DLD1 (cell line): ENCODE results near the gene APBA2.
"Not testable (repeated sequence)": the region's sequence is repeated elsewhere in the genome, so short reads cannot be mapped to it uniquely, and the experiment has no call there.

Source experiments
- in situ Hi-C: cut with HindIII; loops from 2 replicates; pipeline ENCODE4 v1.10.0; 2017; ENCODE audit warnings: low sequenced_read_pairs

Gene APBA2

DNA sequence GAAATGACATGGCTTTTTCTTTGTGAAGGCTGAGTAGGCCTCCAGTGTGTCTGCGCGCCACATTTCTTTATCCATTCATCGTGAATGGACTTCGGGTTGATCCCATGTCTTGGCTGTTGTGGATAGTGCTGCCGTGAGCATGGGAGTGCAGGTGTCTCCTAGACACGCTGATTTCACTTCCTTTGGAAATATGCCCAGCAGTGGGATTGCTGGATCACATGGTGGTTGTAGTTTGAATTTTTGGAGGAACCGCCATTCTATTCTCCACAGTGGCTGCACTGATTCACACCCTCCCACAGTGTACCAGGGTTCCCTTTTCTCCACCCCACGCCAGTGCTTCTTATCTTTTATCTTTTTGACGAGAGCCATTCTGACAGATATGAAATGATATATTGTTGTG, 212.2 kb downstream of the APBA2 start:
- in situ Hi-C loops, result no loop called here

GRCh38 chr15:29098652-29099051, 212.9 kb downstream of the APBA2 start:
- in situ Hi-C loops, result no loop called here

DNA sequence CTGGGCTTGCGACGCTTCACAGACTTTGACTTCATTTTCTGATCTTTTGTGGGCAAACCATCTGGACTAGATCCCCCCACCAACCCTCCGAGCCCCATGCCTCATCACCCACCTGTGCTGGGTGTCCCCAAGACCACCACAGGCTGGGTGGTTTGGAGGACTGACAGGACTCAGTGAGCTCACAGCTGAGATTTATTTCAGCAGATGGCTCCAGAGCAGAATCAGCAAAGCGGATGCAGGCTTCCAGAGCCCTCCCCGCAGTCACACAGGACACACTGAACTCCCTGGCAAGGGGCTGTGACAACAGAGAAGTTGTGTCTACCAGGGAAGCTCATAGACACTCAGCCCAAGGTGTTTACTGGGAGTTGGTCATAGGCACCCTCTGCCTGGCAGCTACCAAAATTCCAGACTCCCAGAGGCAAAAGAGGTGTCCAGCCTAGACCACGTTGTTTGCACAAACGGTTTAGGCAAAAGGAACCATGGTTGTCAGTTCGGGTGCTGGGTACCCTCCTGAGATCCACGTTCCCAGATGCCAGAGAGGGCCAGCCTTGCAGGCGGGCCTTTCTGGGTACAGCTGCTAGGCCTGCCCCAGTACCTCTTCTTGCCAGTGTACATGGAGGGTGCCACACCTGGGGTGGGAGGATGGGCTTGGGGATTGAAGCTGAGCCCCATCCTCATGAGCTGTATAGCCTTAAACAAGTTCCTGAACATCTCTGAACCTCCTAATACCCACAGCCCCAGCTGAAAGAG, 213.5 kb downstream of the APBA2 start:
- in situ Hi-C loops, result no loop called here

DNA sequence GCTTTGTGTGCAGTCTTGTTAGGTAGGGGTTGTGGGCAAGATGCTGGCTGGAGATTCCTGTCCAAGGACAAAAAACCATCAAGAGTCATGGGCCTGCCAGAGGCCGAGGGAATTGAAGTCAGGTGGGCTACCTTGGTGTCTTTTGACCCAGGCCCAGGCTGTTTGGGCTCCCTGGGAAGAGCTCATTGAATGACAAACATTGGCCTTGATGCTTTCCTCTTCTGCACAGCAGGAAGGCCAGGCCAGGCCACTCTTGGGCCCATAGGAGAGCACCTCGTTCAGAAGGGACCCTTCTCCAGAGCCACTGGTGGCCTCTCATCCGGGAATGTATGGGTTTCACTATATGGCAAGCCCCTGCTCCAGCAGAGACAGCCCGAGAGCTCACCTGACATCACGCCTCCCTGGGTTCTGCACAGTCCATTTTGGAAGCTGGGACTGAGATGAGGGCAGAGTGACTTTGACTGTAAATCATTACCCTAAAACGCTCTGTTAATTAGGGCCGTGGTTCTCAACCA, 214.8 kb downstream of the APBA2 start:
- in situ Hi-C loops, result no loop called here

GRCh38 chr15:29101491-29101890, 215.7 kb downstream of the APBA2 start:
- in situ Hi-C loops, result no loop called here

DNA sequence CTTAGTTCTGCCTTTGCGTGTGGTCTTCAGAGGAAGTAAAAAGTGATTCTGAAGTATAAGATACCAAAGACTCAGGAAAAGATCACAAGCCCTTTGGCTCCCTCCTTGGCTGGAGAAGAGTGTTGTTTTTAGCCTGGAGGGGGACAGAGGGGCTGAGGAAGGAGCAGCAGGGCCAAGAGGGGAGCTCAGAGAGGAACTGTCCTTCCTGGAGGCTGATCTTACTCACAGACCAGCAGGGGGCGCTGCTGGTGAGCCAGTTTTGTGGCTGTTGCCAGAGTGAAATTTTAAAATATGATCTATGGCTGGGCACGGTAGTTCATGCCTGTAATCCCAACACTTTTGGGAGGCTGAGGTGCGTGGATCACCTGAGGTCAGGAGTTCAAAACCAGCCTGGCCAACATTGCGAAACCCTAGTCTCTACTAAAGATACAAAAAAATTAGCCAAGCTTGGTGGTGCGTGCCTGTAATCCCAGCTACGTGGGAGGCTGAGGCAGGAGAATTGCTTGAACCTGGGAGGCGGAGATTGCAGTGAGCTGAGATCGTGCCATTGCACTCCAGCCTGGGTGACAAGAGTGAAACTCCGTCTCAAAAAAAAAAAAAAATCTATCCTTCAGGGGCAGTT, 216.5 kb downstream of the APBA2 start:
- in situ Hi-C loops, result not testable (repeated sequence)

DNA sequence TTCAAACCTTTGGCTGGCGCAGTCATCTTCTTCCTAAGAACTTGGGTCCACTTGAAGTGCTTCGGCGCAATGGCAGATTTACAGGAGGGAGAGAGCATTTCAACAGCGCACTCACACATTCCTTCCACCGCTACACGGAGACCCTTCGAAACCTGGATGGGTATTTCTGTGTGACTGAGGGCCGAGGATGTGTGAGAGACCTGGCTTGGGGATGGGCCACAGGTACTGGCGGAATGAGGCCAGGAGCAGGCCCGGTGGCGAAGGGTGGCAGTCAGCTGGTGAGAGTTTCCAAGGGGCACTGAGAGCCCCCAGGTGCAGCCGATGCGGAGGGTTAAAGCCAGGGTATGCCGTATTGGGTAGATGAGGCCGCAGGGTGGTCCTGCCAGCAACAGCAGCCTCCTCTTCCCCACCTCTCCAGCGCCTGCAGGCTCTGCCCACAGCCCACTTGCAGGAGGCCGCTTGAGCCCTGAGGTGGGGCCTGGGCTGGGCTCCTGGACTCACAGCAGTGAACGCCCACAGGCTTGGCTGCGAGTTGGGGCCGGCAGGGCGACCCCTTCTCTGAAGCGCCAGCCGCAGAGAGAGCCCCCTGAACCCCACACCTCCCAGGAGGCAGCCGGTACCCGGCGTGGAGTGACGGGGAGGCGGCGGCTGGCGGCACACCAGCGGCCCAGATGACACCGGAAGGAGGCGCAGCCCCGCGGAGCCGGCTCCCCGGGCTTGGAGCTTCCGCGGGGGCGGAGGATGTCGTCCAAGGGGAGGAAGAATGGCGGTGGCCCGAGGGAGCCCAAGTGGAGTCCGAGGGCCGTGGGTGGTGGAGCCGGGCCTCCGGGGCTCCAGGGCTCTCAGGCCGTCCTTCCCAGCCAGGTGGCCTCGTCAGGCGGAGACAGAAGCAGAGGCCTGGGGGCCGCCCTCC, 217.4 kb downstream of the APBA2 start:
- in situ Hi-C loops, result no loop called here

DNA sequence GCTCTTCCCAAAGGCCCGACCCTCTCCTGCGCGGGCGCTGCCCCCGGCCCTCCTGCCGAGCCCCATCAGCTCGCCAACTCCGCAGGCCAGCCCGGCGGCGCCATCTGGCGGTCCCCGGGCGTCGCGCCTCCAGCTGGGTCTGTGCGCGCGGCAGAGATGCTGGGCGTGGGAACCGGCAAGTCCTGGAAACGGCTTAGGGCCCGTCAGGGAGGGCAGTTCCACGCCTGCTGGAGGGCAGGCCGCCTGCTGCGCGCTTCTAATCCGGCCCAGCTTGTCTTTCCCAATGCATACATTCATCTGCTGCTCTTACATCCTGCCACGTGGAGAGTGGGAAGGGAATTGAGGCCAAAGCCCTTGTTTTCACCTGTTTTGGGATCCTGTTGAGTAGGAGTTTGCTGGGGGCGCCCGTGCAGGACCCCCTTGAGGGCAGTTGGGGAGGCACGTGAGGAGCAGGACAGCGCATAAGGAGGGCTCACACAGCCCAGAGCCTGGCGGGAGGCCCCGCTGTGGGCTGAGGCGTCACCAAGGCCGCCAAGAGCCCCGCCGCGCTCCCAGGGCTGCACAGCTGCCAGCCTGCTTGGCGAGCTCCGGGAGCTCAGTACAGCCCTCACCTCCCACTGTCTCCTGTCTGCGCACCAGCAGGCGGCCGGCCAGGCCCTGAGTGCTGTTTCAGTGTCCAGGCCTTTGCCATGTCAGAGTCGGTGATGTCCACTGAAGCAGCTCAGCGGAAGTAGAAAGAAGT, 218.2 kb downstream of the APBA2 start:
- in situ Hi-C loops, result no loop called here

DNA sequence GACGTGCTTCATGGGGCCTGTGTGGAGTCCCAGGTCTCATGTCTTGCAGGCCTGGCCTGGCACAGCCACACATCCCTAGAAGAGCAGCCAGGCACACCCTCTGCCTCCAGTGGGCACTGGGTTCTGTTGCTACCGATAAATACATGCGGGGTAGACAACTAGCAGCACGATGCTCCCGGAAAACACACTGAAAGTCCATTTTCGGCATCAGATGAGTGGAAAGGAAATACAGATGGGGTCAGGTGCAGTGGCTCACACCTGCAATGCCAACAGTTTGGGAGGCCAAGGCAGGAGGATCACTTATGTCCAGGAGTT, 218.7 kb downstream of the APBA2 start:
- in situ Hi-C loops, result no loop called here

DNA sequence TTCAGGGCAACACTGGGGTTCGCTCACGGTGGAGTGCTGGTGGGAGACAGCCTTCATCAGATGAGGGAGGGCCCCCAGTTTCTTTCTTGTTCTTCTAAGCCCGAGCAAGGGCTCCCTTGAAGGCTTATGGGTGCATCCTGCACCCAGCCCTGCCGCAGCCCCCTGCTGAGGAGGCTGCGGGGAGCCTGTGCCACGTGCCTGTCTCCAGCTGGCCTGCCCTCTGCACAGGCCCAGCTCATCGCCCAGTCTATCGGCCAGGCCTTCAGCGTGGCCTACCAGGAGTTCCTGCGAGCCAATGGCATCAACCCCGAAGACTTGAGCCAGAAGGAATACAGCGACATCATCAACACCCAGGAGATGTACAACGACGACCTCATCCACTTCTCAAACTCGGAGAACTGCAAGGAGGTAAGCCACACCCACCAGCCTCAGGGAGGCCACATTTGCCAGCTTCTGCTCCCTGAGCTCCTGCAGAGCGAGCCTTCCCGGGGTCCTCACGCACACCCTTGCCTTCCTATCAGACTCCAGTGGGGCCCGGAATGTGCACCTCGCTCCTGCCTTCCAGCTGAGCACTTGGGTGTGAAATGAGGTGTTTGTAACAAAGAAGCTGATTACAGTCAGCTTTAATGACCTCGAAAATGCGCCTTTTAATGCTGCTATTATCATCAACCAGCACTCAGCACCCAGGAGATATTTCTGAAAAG, 219.5 kb downstream of the APBA2 start:
- in situ Hi-C loops, result no loop called here

DNA sequence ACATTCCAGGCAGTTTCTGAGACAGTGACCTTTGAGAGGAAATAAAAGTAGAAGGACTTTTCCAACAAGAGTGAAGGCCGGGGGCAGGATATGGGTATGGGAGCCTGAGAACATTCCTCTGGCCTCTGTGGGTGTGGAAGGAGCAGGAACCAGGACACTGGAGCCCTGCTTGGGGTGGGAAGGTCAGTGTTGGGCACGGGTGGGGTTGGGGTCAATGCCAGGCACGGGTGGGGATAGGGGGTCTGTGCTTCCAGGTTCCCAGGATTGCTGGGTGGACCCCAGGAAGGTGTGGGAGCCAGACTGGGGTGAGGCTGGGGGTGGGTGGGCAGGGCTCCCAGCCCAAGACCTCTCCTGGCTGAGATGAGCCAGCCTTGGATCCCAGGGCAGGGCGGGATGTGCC, 220.3 kb downstream of the APBA2 start:
- in situ Hi-C loops, result no loop called here

DNA sequence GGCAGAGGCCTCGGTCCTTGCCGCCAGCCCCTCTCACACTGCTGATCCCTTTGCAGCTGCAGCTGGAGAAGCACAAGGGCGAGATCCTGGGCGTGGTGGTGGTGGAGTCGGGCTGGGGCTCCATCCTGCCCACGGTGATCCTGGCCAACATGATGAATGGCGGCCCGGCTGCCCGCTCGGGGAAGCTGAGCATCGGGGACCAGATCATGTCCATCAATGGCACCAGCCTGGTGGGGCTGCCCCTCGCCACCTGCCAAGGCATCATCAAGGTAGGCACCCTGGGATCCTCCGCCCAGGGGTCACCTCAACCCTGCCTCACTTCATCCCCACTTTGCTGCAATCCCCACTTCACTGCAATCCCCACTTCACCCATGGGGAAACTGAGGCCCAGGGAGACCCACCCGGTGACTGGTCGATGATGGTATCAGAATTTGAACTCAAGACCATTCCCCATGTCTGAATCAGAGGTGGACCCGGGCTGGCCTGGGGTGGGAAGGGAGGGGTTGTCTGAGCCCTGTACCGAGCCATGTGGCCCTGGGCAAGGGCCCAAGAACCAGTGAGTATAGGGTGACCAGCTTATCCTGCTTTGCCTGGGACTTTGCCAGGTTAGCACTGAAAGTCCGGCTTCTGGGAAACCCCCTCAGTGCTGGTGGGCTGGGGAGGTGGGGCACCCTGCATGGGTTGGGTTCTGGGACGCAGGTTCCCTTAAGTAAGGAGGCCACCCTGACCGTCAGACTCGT, 220.9 kb downstream of the APBA2 start:
- in situ Hi-C loops, result no loop called here

GRCh38 chr15:29107291-29107890, 221.6 kb downstream of the APBA2 start:
- in situ Hi-C loops, result no loop called here

DNA sequence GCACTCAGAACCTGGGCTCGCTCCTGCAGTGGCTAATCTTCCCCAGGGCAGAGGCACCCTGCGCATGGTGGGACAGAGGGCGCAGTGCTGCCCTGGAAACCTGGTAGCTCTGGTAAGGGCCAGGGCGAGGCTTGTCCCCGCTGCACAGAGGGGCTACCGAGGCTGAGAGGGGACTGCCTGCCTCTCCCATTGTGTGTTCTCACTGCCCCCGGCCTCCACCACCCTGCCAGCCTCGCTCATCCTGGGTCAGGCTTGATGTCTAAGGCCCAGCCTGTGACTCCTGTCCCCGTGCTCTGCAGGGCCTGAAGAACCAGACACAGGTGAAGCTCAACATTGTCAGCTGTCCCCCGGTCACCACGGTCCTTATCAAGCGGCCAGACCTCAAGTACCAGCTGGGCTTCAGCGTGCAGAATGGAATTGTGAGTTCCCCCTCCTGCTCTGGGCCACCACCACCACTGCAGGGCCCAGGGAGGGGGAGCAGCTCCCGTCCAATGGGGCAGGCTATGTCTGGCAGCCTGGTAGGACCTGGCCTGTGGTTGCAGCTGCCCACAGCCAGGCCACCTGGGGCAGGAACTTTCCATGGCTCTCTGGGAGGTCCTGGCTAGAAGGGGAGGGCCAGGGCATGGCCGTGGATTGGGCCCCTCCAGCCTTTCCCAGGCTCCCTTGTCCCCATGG, 222.3 kb downstream of the APBA2 start:
- in situ Hi-C loops, result no loop called here

GRCh38 chr15:29109762-29110161, 224.0 kb downstream of the APBA2 start:
- in situ Hi-C loops, result no loop called here

- in situ Hi-C loops, result no loop called here
These were observed 224.4 kb downstream of the APBA2 start for GRCh38 chr15:29110176-29110575.

GRCh38 chr15:29110733-29111132, 225.0 kb downstream of the APBA2 start:
- in situ Hi-C loops, result no loop called here

DNA sequence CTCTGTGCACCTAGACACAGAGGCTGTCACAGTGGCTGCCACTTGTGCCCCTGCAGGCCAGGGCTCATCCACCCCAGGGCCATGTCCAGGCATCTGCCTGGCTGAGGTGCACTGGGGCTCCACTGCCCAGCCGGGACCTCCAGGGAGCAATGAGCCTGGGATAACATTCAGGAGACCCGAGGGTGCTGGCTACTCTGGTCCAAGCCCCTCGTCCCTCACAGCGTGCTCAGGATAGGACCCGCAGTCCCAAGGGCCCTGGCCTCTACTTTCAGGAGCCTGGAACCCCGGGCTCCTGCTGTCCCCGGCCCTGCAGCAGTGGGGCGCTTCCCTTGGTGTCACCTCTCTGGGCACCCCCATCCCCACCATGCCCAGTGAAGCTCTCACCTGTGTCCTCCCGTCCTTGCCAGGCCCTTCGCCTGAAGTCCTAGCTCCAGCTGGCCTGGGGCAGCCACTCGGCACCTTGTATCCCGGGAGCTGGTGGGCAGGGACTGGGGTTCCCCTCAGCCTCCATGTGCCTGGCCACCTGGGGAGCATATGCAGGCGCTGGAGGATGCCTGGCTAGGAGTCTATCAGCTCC, 226.0 kb downstream of the APBA2 start:
- in situ Hi-C loops, result no loop called here
